IMR-90 (cell line): ENCODE data around the gene CARTPT. TPM values are rescaled to one million over a fixed set of nuclear protein-coding genes. Genes with fewer than 3 reads are reported as not detected.

Experiments used
- ATAC-seq: fragments of 200-7000 bp; cut with Tn5 transposase; 2 replicates; pipeline ENCODE4 v1.9.1; 2020; ENCODE audit warnings: low read depth, mild to moderate bottlenecking, moderate library complexity
- BruUV-seq: library from RNA; stranded (reverse); fragments of 400-500 nt; replicated peaks from 2 replicates; lab custom pipeline; 2021; lab: Mats Ljungman, UMichigan
- CTCF ChIA-PET: fragments of 300-600 bp; formaldehyde crosslinking; extraction: SDS; loops from one replicate; lab custom pipeline; 2021; ENCODE audit warnings: antibody characterized with exemption; lab: Yijun Ruan, JAX
- POLR2A ChIA-PET: fragments of 300-600 bp; sonication (Branson Sonifier 250); formaldehyde crosslinking; loops from one replicate; lab custom pipeline; 2022; ENCODE audit warnings: antibody characterized with exemption; ENCODE audit not compliant: unreplicated experiment; lab: Charles Lee
- DNase-seq: peaks from one replicate; pipeline ENCODE4 v3.0.0; 2013
- H2AFZ ChIP-seq: replicated peaks from 2 replicates; pipeline ENCODE3; 2013; ENCODE audit warnings: low read length, mild to moderate bottlenecking; ENCODE audit not compliant: poor library complexity
- H2AK5ac ChIP-seq: 2 replicates; pipeline ENCODE4 v1.6.1; 2013; ENCODE audit warnings: low read depth, low read length, inconsistent platforms
- H2AK9ac ChIP-seq: replicated peaks from 2 replicates; pipeline ENCODE3; 2013; ENCODE audit warnings: mild to moderate bottlenecking, low read depth, low read length, moderate library complexity; ENCODE audit not compliant: poor library complexity
- H2BK120ac ChIP-seq: 2 replicates; pipeline ENCODE4 v1.6.1; 2013; ENCODE audit warnings: low read depth, low read length, inconsistent platforms
- H2BK15ac ChIP-seq: 3 replicates; pipeline ENCODE4 v1.6.1; 2013; ENCODE audit warnings: low read depth, low read length, inconsistent platforms
- H2BK20ac ChIP-seq: 2 replicates; pipeline ENCODE4 v1.6.1; 2013; ENCODE audit warnings: low read depth, mild to moderate bottlenecking, inconsistent platforms, low read length, moderate library complexity
- H2BK5ac ChIP-seq: 2 replicates; pipeline ENCODE4 v1.6.1; 2013; ENCODE audit warnings: mild to moderate bottlenecking, low read depth, low read length, inconsistent platforms; ENCODE audit not compliant: poor library complexity, severe bottlenecking
- H3K14ac ChIP-seq: replicated peaks from 2 replicates; pipeline ENCODE4 v1.6.1; 2013; ENCODE audit warnings: low read depth, low read length, inconsistent platforms
- H3K18ac ChIP-seq: 2 replicates; pipeline ENCODE4 v1.6.1; 2013; ENCODE audit warnings: low read depth, low read length, control low read depth
- H3K23ac ChIP-seq: 2 replicates; pipeline ENCODE4 v1.6.1; 2013; ENCODE audit warnings: low read depth, low read length, inconsistent platforms
- H3K27ac ChIP-seq: 2 replicates; pipeline ENCODE4 v1.5.1; 2013; ENCODE audit warnings: mild to moderate bottlenecking, control low read depth, low read length; ENCODE audit not compliant: insufficient read depth
- H3K27me3 ChIP-seq: 2 replicates; pipeline ENCODE4 v1.6.1; 2013; ENCODE audit warnings: low read length; ENCODE audit not compliant: control insufficient read depth, insufficient read depth
- H3K36me3 ChIP-seq: 2 replicates; pipeline ENCODE4 v1.6.1; 2013; ENCODE audit warnings: low read length, mixed read lengths; ENCODE audit not compliant: control insufficient read depth, insufficient read depth
- H3K4ac ChIP-seq: 2 replicates; pipeline ENCODE4 v1.6.1; 2013; ENCODE audit warnings: low read depth, low read length, inconsistent platforms
- H3K4me1 ChIP-seq: 2 replicates; pipeline ENCODE4 v1.6.1; 2013; ENCODE audit warnings: low read length, mixed read lengths; ENCODE audit not compliant: control insufficient read depth, insufficient read depth
- H3K4me2 ChIP-seq: 2 replicates; pipeline ENCODE4 v1.6.1; 2013; ENCODE audit warnings: low read depth, mild to moderate bottlenecking, control low read depth, low read length, moderate library complexity
- H3K4me3 ChIP-seq: 2 replicates; pipeline ENCODE4 v1.5.1; 2013; ENCODE audit warnings: low read depth, mild to moderate bottlenecking, control low read depth, low read length, moderate library complexity; ENCODE audit not compliant: insufficient read depth
- H3K56ac ChIP-seq: 2 replicates; pipeline ENCODE4 v1.6.1; 2013; ENCODE audit warnings: low read length, inconsistent platforms; ENCODE audit not compliant: insufficient read depth; ENCODE audit errors: extremely low read depth
- H3K79me1 ChIP-seq, 2 experiments: 2 replicates each; pipeline ENCODE4 v1.6.1; 2013; ENCODE audit warnings: low read length in 2 of 2, inconsistent platforms in 1 of 2, low read depth in 1 of 2
- H3K9ac ChIP-seq: 2 replicates; pipeline ENCODE4 v1.6.1; 2013; ENCODE audit warnings: low read depth, low read length, control low read depth
- H3K9me1 ChIP-seq: 2 replicates; pipeline ENCODE4 v1.6.1; 2013; ENCODE audit warnings: low read length, inconsistent platforms; ENCODE audit not compliant: insufficient read depth
- H3K9me3 ChIP-seq: 2 replicates; pipeline ENCODE4 v1.6.1; 2013; ENCODE audit warnings: low read length; ENCODE audit not compliant: control insufficient read depth, insufficient read depth
- H4K20me1 ChIP-seq: 2 replicates; pipeline ENCODE4 v1.6.1; 2013; ENCODE audit warnings: low read length, inconsistent platforms; ENCODE audit not compliant: insufficient read depth
- H4K5ac ChIP-seq: 2 replicates; pipeline ENCODE4 v1.6.1; 2013; ENCODE audit warnings: mild to moderate bottlenecking, low read depth, low read length, control low read depth
- H4K8ac ChIP-seq, 2 experiments: 2 replicates each; pipeline ENCODE4 v1.6.1; 2013; ENCODE audit warnings: low read depth in 2 of 2, low read length in 2 of 2, control low read depth in 1 of 2, inconsistent platforms in 1 of 2
- H4K91ac ChIP-seq: 2 replicates; pipeline ENCODE4 v1.6.1; 2013; ENCODE audit warnings: low read depth, low read length, inconsistent platforms; ENCODE audit not compliant: insufficient read depth
- RFX5 ChIP-seq: IDR thresholded peaks from 2 replicates; pipeline ENCODE4 v1.8.0; 2012; ENCODE audit warnings: low read depth, mild to moderate bottlenecking, low read length, moderate library complexity
- WGBS, 2 experiments: methylation state at CpG; one replicate each; pipeline versions ENCODE4 v1.1.5 to v1.1.7; 2013; ENCODE audit warnings: missing lambda C conversion rate in 2 of 2; ENCODE audit not compliant: insufficient read length in 1 of 2; ENCODE audit errors: extremely low coverage in 2 of 2; 5-methylcytosine and 5-hydroxymethylcytosine counted together
- dilution Hi-C: fragments of 300-500 bp; cut with HindIII; formaldehyde crosslinking; loops from one replicate; pipeline ENCODE4 v1.14.3; 2018; ENCODE audit warnings: low sequenced_read_pairs; ENCODE audit not compliant: unreplicated experiment
- in situ Hi-C: fragments of 300-500 bp; cut with MboI; formaldehyde crosslinking; loops from 3 replicates; pipeline ENCODE4 v1.14.3; 2019; ENCODE audit warnings: low sequenced_read_pairs, inconsistent platforms, mixed read lengths
- intact Hi-C: fragments of 100-400 bp; cut with micrococcal nuclease; formaldehyde crosslinking; loops from 2 replicates; pipeline ENCODE4 v1.10.0; 2022
- polyA plus RNA-seq, 3 experiments: library from polyadenylated mRNA; depleted of rRNA; stranded (reverse); fragments of >200 nt; gene quantifications; 2 replicates each; pipeline ENCODE4 v1.2.3, GENCODE V29; 2012; ENCODE audit warnings: low replicate concordance in 1 of 3
- total RNA-seq: library from RNA; depleted of rRNA; stranded (reverse); fragments of >200 nt; gene quantifications from 2 replicates; pipeline ENCODE4 v1.2.3, GENCODE V29; 2012

Gene CARTPT
- total and polyA plus RNA-seq, 2 of the 4 experiments (the other 2 are of a cell fraction) = not detected

DNA sequence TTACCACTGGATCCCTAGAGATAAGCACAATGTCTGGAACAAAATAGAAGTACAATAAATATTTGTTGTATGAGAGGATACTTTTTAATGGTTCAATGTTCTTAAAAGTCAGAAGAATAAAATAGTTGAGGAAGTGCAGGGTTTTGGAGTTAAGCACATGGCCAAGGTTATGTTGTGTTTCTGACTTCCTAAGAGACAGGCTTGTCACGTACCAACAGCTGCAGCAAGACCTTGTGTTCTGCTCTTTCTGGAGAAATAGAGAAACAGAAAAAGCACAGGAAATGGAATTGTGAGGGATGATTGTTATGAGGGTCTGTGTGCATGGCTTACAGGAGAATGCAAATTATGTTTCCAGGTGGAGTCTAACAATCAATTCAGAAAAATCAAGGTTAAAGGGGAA is 12.9 kb downstream of the CARTPT start:
- no peaks in the 10 kb centered on the region for H3K79me1 ChIP-seq
- no peak overlapping the region for H4K5ac ChIP-seq
- 33% methylated on average over 1 of the region's 1 CpG; no CpG with 5 or more reads in 1 of the 2 experiments for WGBS, 2 experiments
- H4K8ac ChIP-seq = no peak overlapping the region
- no peak overlapping the region for H2AFZ ChIP-seq
- H3K9me3 ChIP-seq = no peaks in the 10 kb centered on the region
- no peak overlapping the region for H2AK5ac ChIP-seq
- H3K27me3 ChIP-seq = peaks cover 9% of the 10 kb centered on the region
- no peak for DNase-seq
- no peak overlapping the region for H3K56ac ChIP-seq
- no peaks in the 10 kb centered on the region for H3K9me1 ChIP-seq
- no peak overlapping the region for H2BK20ac ChIP-seq
- ChIA-PET POLR2A (no interaction called here), CTCF (no interaction called here)
- ATAC-seq = no peak
- H4K91ac ChIP-seq = no peak overlapping the region
- no peaks in the 10 kb centered on the region for H3K36me3 ChIP-seq
- intact Hi-C loops = no loop called here
- no peak overlapping the region for H2BK5ac ChIP-seq
- H2AK9ac ChIP-seq = no peak overlapping the region
- H3K9ac ChIP-seq = no peak overlapping the region
- H2BK15ac ChIP-seq = no peak overlapping the region
- H2BK120ac ChIP-seq = no peak overlapping the region
- H3K27ac ChIP-seq = no peak overlapping the region
- no peak overlapping the region for H3K14ac ChIP-seq
- dilution Hi-C loops = no loop called here
- in situ Hi-C loops = no loop called here
- H3K4me2 ChIP-seq = no peak overlapping the region
- TF ChIP-seq RFX5 = no peak
- no peaks in the 10 kb centered on the region for H3K4me1 ChIP-seq
- H4K20me1 ChIP-seq = no peaks in the 10 kb centered on the region
- H3K4ac ChIP-seq = no peak overlapping the region
- no peak overlapping the region for H3K4me3 ChIP-seq
- no peak overlapping the region for H3K23ac ChIP-seq
- BruUV-seq = no TSS peak
- H3K18ac ChIP-seq = no peak overlapping the region
